ENCODE measurements around the gene CSF2RB.

The CSF2RB gene

DNA sequence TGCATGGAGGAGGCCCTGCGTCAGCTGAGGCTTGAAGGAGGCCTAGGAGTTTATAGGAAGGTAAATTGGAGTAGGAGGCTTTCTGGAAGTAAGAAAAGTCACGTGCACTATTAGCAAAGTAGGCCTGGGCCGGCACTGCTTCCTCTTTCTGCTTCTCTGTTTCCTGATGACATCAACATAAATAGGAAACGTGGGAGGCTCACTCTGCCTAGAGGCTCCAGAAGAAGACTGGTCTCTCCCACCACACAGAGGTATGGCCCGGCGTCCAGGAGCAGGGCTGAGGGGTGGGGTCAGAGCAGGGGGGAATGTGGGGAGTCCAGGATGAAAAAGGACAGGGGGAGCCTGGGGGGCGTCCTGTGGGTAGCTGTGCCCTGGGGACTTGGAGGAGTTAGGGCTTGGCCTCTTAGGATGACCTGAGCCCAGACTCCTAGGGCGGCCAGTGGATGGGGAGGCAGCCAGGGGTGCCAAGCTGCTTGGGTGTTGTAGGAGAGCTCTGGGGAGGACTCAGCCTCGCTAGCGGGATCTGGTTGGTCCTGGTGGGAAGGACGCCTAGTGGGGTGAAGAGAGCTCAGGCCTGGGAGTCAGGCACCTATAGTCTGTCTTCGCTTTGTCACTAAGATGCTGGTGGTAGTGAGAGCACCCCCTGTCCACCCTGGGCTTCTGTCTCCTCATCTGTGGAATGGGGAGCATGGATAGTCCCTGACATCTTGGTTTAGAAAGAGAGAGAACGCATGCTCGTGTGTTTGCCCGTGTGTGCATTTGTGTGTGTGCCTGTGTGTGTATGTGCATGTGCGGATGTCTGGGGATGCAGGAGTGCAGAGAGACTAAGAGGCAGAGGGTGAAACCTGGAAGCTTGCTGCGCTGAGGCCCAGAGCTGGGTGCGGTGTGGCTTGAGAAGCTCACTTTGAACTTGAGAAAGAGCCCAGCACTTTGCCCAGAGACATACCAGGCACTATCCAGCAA is at the start of gene CSF2RB:
Gene CSF2RB, plus strand, starts transcription at position 202 of the 963 bp plus-strand sequence. CDS start 8,580 bp downstream, outside the sequence.
- no peak for DNase-seq

DNA sequence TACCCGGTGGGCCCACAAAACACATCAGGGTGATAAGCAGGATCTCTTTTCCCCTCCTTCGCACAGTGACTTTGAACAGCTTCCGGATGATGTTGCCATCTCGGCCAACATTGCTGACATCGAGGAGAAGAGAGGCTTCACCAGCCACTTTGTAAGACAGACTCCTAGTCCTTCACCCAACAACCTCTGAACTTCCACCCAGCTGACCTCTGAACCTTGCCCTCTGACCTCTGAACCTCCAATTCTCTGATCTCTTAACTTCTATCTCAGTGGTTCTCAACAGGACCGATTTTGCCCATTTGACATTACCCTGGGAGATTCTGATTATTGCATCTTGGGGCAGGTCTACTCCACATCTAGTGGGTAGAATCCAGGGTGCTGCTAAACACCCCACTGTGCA is 49.4 kb upstream of the CSF2RB start:
- no peak for DNase-seq

DNA sequence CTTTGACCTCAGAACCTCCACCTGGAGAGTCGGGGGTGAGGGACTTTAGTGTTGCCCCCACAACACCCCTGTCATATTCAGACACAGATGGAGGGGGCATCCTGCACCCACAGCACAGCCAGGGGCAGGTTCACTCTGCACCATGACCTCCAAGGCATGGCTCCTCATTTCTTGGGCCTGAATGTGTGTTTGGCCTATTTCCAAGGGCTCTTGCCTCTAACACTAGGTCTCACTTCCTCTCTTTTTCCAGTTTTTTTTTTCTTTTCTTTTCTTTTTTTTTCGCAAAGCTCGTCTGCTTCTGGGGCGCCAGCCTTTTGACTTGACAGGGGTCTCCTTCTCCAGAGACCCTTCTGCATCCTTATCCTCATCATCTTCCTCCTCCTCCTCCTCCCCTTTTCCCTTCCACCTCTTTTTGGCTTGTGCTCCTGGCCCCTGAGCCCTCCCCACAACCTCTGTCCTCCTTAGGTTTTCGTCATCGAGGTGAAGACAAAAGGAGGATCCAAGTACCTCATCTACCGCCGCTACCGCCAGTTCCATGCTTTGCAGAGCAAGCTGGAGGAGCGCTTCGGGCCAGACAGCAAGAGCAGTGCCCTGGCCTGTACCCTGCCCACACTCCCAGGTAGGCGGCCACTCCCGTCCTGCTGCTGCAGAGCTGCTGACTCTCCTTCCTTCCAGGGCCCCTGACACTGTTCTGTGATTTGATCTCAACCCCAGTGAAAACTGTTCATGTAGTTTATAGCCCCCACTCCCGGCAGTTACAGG is 48.8 kb upstream of the CSF2RB start:
- no peak for DNase-seq

DNA sequence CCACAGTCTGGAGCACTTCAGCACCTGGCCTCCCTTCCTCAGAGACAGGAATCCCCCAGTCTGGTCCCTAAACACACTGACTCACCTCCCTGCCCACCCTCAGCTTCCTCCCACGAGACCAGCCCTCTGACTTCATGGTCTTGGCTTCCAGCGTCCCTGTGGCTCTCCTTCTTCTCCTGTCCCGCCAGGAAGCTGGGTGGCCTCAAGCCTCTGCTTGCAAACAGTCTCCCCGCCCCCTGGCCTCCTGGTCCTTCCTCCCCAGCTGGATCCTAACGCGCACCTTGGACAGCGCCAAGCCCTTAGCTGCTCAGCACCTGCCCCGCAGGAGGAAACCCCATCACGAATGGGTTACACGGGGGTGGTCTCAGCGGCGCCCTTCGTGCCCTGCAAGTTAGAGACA is 48.1 kb upstream of the CSF2RB start:
- DNase-seq: no peak

DNA sequence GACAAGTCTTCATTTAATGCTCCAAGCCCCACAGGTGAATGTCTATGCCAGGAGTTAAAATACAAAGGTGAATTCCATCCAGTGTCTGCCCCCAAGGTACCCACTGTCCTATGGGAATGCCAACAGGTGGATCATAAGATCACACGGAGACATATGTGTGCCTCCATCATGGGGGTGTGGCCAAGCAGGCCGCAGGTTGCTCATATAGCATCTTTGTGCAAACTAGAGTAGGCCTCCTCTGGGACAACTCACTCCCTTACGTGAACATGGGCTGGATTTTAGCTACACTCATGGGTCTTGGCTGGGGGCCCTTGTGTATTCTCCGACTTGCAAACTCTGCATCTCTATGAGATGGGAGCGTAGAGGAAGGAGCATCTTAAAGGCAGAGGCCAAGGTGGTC is 45.7 kb upstream of the CSF2RB start:
- no peak for DNase-seq

DNA sequence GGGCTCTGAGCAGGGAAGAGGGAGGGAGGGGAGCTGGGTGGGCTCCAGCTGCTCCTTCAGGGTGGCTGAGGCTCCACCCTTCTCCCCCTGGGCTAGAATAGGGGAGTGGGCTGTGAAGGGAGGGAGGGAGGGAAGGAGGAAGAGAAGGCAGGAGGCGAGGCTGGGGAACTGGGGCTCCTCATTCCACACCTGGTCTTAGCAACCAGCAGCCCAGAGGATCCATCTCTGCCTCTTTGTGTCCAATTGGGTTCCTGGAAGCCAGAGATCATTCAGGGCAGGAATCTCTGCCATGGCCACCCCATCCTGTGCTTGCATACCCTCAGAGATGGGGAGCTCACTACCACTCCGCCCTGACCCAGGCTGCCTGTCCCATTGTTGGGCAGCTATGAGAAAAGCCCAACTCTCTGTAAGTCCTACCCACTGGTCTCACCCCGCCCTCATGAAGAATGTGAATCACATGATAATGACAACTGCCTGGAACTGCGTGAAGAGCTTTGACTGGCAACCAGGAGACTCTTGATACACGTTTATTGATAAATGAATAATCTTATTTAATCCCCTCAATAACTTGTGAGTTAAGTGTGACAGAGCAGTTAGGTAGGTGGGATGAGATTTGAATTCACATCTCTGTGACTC is 44.8 kb upstream of the CSF2RB start:
- no peak for DNase-seq

DNA sequence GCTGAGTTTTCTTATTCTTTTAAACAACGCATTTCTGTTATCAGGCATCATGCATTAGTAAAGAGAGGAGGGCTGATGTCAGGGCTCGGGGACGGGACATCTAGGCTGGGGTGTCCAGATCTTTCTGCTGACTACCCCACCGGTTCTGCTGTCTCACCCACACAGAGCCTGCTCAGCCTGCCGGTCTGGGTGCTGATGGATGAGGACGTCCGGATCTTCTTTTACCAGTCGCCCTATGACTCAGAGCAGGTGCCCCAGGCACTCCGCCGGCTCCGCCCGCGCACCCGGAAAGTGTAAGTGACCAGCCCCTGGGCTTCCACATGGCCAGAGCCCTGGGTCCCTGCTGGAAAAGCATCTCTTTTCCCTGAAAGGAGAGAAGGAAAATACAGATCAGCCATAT is 43.2 kb upstream of the CSF2RB start:
- DNase-seq: no peak

DNA sequence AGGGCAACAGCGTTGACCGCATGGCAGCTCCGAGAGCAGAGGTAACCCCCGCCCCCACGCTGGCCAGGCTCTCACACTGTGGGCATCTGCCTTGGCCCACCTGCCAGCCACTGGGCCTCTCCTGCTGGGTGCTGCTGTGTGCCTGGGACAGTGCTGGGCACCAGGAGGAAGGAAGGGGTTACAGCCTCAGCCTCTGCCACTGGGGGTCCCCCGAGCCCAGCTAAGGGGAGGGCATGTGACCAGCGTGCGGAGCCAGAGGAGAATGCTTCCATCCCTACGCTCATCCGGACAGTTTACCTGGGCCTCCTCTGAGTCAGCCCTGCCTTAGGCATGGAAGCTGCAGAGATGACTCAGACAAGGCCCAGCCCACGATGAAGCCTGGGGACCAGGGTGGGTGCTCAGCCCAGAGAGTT is 41.8 kb upstream of the CSF2RB start:
- DNase-seq: no peak

DNA sequence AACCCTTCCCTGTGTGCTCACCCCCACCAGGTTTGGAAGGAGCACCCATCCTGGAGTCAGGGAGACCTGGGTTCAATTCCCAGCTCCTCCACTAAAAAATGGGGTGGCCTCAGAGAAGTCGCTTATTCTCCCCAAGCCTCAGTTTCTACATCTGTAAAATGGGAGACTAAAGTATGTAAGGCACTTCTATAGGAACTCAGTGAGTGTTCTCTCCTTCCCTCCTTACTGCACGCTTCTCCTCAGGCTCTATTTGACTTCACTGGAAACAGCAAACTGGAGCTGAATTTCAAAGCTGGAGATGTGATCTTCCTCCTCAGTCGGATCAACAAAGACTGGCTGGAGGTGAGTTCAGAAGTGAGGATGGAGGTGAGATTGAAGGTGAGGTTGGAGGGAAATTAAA is 41.3 kb upstream of the CSF2RB start:
- DNase-seq: no peak

DNA sequence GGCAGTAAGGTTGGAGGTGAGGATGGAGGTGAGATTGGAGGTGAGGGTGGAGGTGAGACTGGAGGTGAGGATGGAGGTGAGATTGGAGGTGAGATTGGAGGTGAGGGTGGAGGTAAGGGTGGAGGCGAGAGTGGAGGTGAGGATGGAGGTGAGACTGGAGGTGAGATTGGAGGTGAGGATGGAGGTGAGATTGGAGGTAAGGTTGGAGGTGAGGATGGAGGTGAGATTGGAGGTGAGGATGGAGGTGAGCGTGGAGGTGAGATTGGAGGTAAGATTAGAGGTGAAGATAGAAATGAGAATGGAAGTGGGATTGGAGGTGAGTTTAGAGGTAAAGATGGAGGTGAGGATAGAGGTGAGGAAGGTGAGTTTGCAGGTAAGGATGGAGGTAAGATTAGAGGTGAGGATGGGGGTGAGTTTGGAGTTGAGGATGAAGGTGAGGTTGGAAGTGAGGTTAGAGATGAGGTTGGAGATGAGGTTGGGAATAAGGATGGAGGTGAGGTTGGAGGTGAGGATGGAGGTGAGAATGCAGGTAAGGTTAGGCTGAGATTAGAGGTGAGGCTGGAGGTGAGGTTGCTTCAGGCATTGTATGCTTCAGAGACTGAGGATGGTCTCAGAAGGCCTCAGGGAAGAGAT is 40.4 kb upstream of the CSF2RB start:
- DNase-seq: no peak

DNA sequence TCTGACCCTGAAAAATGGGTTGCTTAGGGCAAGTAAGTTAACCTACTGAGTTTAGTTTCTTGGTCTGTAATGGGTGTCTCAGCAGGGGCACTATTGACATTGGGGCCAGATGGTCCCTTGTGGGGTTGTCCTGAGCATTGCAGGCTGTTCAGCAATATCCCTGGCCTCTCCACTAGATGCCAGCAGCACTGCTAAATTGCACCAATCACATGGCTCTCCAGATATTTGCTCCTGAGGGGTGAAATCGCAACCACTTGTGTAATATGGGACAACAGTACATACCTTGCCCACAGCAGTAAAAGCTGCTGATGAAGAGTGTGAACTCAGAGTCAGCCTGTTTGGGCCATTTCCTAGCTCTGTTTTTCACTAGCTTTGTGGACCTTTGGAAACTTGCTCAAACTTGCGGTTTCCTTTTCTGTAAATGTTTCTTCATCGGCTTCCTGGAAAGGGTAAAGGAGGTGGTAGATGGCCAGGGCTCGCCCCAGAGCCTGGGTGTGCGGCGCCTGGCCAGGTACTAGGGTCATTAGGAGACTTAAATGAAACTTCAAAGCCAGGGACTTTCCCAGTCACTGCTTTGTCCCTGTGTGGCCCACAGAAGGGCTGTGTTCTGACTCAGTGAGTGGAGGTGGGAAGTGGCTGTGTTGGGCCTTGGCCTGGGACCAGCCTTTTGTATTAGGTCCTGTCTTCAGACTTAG is 39.7 kb upstream of the CSF2RB start:
- no peak for DNase-seq

DNA sequence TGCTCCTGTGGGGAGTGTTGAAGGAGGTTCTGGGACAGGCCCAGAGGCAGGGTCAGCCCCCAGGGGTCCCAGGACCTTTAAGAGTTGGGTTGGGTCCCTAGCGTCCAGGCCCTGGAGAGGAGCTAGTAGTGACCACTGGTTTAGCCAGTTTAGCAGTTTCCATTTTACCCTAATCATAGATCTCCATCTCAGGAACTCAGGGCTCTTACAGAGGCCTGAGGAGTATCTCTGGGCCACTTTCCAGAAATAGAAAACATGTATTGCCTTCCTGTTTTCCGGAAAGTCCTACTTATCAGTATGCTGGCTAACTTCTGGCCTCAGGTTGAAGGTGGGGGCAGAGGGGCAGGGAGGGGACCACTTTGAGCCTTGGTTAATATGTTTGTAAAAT is 39.1 kb upstream of the CSF2RB start:
- no peak for DNase-seq

DNA sequence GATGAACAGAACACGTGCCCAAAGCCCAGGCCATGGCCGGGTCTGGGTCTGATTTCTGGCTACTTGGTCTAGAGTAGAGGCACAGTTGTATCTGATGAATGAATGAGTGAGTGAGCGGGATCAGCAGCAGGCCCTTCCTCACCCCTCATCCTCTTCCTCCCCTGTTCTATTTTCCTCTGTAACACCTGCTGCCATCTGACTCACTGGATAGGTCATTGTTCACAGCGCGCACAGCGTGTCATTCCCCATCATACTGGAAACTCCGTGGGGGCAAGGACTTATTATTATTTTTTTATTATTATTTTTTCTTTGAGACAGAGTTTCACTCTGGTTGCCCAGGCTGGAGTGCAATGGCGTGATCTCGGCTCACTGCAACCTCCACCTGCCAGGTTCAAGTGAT is 38.7 kb upstream of the CSF2RB start:
- no peak for DNase-seq

DNA sequence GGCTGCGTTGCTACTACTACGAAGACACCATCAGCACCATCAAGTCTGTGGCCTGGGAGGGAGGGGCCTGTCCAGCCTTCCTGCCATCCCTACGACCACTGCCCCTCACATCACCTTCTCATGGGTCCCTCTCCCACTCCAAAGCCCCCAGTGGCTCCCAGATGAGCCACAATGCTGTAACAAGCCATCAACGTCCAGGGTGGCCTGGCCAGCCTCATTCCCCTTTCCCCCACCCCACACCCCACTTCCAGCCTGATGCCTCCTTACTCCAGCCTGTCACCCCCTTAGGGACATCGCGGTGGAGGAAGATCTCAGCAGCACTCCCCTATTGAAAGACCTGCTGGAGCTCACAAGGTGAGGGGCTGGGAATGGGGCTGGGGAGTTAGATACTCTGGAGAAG is 37.7 kb upstream of the CSF2RB start:
- DNase-seq: no peak

DNA sequence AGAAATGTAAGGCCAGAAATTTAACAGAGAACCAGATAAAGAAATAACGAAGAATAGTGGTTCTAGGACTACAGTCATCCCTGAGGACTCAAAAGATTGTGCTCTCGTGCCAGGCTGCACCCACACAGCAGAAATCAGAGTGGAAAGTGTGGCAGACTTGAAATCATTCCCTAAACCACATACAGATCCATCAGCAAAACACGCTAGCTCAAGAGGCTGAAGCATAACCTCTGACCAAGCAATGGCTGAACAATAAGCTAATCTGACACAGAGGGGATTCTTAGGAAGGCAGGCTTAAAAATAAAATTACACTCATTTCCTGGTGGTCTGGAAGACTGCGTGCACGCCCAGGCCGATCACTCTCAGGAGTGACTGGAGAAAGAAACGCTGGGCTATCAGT is 33.7 kb upstream of the CSF2RB start:
- DNase-seq: no peak

DNA sequence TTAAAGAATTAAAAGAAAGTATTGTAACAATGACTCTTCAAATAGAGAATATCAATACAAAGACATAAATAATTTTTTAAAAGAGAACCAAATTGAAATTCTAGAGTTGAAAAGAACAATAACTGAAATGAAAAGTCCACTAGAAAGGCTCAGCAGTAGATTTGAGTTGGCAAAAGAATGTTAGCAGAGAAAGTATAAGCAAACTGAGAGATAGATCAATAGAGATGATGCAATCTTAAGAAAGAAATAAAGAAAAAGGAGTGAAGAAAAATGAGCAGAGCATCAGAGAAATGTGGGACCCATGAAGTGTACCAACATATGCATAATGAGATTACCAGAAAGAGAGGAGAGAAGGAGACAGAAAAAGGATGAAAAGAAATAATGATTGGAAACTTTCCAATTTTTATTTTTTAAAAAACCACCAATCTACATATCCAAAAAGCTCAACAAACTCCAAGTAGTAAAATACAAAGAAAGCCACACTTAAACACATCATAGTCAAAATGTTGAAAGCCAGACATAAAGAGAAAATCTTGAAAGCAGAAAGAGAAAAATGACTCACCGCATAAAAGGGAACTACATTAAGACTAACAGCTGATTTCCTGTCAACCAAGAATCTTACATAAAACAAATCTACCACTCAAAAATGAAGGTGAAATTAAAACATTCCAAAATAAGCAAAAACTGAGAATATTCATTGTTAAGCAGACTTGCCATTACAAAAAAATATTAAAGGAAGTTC is 31.8 kb upstream of the CSF2RB start:
- DNase-seq: no peak

DNA sequence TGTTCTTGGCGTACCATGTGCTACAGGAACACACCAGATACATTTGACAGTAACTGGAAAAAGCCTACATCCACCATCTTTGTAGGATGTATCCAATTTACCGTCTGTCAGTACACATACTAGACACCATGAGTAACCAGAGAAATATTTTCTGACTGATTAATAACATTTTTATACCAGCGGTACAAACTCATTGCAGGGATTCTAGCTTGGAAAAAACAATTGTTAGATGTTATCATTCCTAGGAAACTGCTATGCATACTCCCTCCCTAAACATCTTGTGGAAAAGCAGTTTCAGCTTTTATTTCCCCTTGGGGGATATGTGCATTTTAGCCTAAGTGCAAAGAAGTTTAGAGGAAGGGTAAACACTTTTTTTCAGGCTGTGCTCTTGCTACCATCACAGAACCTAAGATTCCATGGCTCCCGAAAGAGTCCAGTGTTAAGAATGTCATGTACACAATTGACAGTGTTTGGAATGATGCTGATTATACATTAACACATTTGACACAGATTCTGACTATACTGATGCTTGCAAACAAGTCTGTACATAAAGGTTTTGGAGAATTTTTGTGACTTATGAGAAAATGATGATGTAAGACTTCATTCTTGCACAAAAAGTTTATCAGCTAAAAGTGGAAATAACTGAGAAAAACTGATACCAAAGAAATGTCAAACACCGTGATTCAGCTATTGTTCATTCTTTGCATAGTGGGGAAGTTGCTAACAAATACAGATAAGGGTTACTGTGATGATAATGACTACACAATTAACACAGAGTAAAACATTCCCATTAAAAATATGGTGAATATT is 28.9 kb upstream of the CSF2RB start:
- DNase-seq: no peak

DNA sequence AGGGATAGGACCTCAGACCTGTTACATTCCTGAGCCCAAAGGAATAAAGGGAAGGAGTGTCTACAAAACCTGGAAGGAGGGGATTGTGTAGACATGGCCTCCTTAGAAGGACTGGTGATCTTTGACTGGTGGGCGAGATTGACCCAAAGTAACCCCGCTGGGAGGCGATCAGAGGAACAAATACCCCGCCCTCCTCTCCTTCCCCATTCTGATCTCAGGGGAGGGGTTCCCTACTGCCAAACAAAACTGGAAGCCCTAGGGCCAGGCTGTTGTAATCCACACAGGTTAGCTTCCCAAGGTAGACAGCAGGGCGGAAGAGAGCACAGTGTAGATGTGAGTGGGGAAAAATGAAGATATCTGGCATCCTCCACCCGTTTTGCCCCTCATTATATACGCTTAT is 28.0 kb upstream of the CSF2RB start:
- no peak for DNase-seq

DNA sequence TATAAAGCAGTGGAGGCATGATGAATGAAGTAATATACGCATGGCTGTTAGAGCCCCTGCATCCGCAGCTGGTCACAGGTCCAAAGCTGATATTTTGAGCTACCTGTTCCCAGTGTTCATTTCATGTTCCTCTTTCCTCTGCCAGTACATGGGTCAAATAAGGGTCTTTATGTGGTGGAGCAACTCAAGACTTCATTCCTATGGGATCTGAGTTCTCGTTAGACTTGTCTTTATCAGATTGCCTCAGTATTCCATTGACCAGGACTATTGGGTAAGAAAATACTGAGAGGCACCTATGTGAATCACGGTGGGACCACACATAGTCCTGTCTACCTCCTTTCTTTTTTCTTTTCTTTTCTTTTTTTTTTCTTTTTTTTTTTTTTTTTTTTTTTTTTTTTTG is 27.4 kb upstream of the CSF2RB start:
- no peak for DNase-seq

DNA sequence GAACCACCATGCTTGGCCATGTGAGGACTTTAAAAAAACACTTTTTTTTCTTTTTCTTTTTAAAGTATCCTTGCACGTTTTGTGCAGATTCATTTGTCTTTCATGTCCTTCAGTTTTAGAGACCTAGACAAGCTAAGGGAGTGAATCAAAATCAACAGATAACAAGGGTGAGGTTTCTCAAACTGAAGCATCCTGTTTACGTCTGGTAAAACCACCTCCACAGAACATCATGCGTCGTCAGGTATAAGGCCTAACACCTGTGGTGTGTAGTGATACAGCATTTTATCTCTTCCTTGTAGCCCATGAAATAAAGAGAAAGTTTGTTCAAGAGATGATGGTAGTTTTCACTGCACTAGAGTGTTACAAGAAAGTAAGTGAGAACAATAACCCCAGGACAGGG is 26.3 kb upstream of the CSF2RB start:
- DNase-seq: no peak

DNA sequence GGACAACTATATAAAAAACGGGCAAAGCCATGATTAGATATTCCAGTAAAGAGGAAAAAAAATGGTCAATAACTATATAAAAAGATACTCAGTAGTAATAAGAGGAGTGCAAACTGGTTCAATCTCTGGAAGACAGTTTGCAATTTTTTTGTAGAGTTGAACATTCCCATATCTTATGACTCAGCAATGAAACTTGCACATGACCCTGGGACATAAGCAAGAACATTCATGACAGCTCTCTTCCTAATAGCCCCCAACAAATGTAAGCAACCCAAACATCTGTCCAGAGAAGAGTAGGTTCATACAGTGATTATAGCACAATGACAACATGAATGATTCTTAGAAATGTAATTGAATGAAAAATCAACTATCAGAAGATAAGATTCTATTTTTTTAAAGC is 21.8 kb upstream of the CSF2RB start:
- no peak for DNase-seq
